ENCODE measurements around the gene MRPL40. TPM values are rescaled to one million over a fixed set of nuclear protein-coding genes. Genes with fewer than 3 reads are reported as not detected.

Gene MRPL40
- total RNA-seq, 1 experiment from 2014 or later = 40.1 TPM

- no TSS peak for BruUV-seq (replicated peaks)
- Histone ChIP-seq H3K4me1 (ENCODE audit: control insufficient read depth in 1 of 2, insufficient read depth in 2 of 2, low read length in 2 of 2) (no peaks in the 10 kb centered on the region), H3K27me3 (ENCODE audit: insufficient read depth, low read length) (no peaks in the 10 kb centered on the region), H3K9me3 (ENCODE audit: control insufficient read depth in 1 of 2, insufficient read depth in 1 of 2, low read depth in 1 of 2, low read length in 2 of 2) (no peaks in the 10 kb centered on the region), H3K9ac (ENCODE audit: low read length) (no peak overlapping the region), H3K79me2 (ENCODE audit: insufficient read depth, low read length) (no peaks in the 10 kb centered on the region), H3K36me3 (ENCODE audit: control insufficient read depth in 1 of 2, insufficient read depth in 2 of 2, low read length in 2 of 2) (peaks cover 16 to 34% of the 10 kb centered on the region in 2 experiments; a peak in 3 of 4 replicates), H2AFZ (ENCODE audit: low read depth, low read length, poor library complexity, severe bottlenecking) (no peak overlapping the region), H4K20me1 (ENCODE audit: insufficient read depth) (no peaks in the 10 kb centered on the region), H3K9me2 (ENCODE audit: insufficient read depth) (no peaks in the 10 kb centered on the region), H3K4me3 (replicated peaks in 1 of 2; ENCODE audit: low read depth in 1 of 2, low read length in 2 of 2) (no peak overlapping the region), H3K27ac (ENCODE audit: low read depth, low read length) (no peak overlapping the region), H3K4me2 (ENCODE audit: low read length) (no peak overlapping the region)
- ChIA-PET CTCF (no interaction called here), POLR2A (no interaction called here), RAD21 (ENCODE audit: low non-redundant PET in 1 of 2, low total read pairs in 2 of 2, uncharacterized antibody in 2 of 2, unreplicated experiment in 2 of 2) (no interaction called here)
- intact Hi-C loops (cut with micrococcal nuclease) = no loop called here
- TF ChIP-seq TCF7L2 (IDR thresholded peaks at IDR 0.05; ENCODE audit: borderline replicate concordance, extremely low read depth, insufficient read depth, insufficient read length) = no peak
- no peak for TF ChIP-seq FOSL1 (IDR thresholded peaks at IDR 0.05; ENCODE audit: low read depth)
- no peak for TF ChIP-seq POLR2AphosphoS5 (IDR thresholded peaks at IDR 0.05; ENCODE audit: low read depth, low read length)
- TF ChIP-seq CTCF (IDR thresholded peaks at IDR 0.05 in 2 of 3, conservative IDR thresholded peaks at IDR 0.05 in 1 of 3; ENCODE audit: borderline replicate concordance in 1 of 3, insufficient read depth in 1 of 3, low read depth in 2 of 3, low read length in 2 of 3) = no peak
- no peak for ATAC-seq
- no peak for DNase-seq (ENCODE audit: low read depth, low spot score)
Measured at GRCh38 chr22:19396561-19396933, 35.8 kb upstream of the MRPL40 start.

GRCh38 chr22:19396934-19397733 lies 35.2 kb upstream of the MRPL40 start:
- Histone ChIP-seq H3K9me3 (ENCODE audit: control insufficient read depth in 1 of 2, insufficient read depth in 1 of 2, low read depth in 1 of 2, low read length in 2 of 2) (no peaks in the 10 kb centered on the region), H3K27ac (ENCODE audit: low read depth, low read length) (no peak overlapping the region), H4K20me1 (ENCODE audit: insufficient read depth) (no peaks in the 10 kb centered on the region), H3K4me1 (ENCODE audit: control insufficient read depth in 1 of 2, insufficient read depth in 2 of 2, low read length in 2 of 2) (no peaks in the 10 kb centered on the region), H2AFZ (ENCODE audit: low read depth, low read length, poor library complexity, severe bottlenecking) (no peak overlapping the region), H3K79me2 (ENCODE audit: insufficient read depth, low read length) (no peaks in the 10 kb centered on the region), H3K4me2 (ENCODE audit: low read length) (no peak overlapping the region), H3K9me2 (ENCODE audit: insufficient read depth) (no peaks in the 10 kb centered on the region), H3K9ac (ENCODE audit: low read length) (no peak overlapping the region), H3K27me3 (ENCODE audit: insufficient read depth, low read length) (no peaks in the 10 kb centered on the region), H3K36me3 (ENCODE audit: control insufficient read depth in 1 of 2, insufficient read depth in 2 of 2, low read length in 2 of 2) (peaks cover 17 to 31% of the 10 kb centered on the region in 2 experiments; a peak in 3 of 4 replicates), H3K4me3 (replicated peaks in 1 of 2; ENCODE audit: low read depth in 1 of 2, low read length in 2 of 2) (no peak overlapping the region)
- POLR2A ChIA-PET = no interaction called here
- no peak for DNase-seq (ENCODE audit: low read depth, low spot score)
- intact Hi-C loops (cut with micrococcal nuclease) = no loop called here
- TF ChIP-seq JUND (IDR thresholded peaks at IDR 0.05) (no peak), POLR2AphosphoS5 (IDR thresholded peaks at IDR 0.05; ENCODE audit: low read depth, low read length) (no peak)
- RAD21 ChIA-PET (ENCODE audit: low non-redundant PET in 1 of 2, low total read pairs in 2 of 2, uncharacterized antibody in 2 of 2, unreplicated experiment in 2 of 2) = no interaction called here
- CTCF ChIA-PET = no interaction called here
- BruUV-seq (replicated peaks) = no TSS peak
- no peak for ATAC-seq
